Measurements from ENCODE around the gene ELOA.

ELOA gene

DNA sequence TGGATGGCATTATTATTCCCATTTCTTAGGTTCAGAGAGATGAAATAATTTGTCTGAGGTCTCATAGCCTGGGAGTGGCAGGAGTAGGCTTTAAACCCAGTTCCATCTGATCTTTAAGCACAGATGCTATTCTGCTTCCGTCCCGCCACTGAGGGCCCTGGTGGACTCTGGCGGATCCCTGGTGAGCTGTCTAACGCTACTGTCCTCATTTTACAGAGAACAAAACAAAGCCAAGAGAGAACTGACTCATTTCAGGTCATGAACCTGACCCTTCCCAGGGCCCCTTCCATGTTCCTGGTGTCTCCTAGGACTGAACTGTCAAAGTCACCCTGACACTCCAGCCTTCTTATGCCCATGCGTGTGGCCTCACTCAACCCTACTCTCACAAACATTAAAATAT, 60.4 kb downstream of the ELOA start:
- DNase-seq, result no peak

DNA sequence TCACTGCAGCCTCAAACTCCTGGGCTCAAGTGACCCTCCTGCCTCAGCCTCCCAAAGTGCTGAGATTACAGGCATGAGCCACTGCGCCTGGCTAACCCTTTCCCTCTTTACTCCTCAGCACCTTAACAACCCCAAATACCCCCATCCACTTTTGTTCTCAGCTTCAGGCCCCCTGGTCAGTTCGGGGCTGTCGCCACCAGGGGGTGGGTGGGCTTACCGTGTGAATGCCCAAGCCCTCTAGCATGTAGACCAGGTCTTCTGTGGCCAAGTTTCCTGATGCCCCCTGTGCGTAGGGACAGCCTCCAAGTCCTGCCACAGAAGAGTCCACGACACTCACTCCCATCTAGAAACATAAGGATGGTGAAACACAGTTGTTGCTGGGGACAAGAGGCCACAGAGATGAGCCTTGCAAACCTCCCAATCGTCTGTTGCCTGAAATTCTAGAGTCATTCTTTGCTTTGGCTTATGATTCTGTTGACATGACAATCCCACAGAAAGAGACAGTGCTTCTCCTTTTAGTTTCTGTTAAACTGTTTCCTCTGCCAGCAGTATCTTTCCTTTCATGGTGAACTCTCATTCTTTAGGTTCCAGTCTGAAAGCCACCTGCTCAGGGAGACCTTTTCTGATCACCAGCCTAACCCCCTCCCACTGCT, 61.0 kb downstream of the ELOA start:
- no peak for DNase-seq

DNA sequence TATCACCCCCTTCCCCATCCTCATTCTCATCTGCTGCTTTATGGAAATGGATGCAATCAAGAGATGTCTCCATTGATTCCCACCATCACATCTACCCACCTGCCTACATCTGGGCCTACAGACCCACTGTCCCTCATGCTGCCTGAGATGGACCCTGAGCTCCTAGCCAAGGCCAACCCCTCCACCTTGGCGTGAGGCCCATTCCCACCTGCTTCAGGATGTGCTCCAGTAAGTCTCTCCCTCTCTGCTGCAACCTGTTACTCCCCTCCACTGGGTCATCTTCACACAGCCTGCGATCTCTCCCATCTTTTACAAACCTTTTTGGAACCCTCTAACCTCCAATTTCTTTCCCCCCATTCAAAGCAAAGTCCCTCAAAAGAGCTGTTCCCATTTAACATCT, 61.8 kb downstream of the ELOA start:
- DNase-seq, result no peak

DNA sequence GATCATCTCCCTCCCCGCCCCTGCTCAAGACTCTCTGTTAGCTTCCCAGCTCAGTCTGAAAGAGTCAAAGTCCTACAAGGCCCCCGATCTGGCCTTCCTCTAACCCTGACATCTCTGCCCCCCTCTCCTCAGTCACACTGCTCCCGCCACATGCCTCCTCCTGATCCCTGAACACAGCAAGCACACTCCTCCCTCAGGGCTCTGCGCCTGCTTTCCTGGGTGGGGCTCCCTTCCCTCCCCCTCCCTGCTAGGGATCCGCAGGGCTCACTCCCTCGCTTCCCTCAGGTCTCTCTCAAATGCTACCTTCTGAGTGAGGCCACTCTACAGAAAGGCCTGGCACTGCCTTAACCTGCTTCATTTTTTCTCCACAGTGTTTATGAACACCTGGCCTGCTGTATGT, 63.0 kb downstream of the ELOA start:
- no peak for DNase-seq

DNA sequence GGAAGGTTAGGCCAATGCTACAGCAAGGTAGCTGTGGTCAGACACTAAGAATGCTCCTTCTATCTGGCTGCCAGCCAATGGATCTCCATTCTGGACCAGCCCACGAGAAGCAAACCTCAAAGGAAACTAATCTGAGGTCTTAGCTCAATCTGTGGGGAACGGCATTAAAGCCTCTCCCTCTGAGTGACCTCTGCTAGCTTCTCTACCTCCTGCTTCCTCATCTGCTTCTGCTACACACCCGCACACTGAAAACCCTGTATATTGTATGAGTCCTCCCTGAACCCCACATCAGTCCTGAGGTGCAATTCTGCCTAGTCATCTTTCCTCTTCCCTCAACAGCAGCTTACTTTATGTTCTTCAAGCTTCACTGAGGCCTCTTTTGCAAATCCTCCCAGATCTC, 64.2 kb downstream of the ELOA start:
- no peak for DNase-seq

DNA sequence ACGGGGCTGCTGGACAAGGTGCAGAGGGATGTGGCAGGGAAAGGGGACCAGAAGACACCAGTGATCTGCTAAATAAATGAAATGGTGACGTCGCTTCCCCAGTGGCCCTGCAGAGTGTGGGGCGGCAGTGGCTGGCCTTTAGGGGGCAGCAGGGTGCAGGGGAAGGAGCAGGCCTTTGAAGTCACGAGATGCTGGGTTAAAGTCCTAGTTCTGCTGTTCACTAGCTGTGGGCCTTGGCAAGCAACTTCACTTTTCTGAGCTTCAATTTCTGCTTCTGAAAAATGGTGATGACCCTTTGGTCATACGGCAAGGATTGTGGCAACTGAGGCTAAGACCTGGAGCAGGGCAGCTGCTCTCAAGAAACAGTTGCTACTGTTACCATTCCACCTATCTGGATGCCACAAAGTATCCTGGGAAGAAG, 66.5 kb downstream of the ELOA start:
- no peak for DNase-seq

DNA sequence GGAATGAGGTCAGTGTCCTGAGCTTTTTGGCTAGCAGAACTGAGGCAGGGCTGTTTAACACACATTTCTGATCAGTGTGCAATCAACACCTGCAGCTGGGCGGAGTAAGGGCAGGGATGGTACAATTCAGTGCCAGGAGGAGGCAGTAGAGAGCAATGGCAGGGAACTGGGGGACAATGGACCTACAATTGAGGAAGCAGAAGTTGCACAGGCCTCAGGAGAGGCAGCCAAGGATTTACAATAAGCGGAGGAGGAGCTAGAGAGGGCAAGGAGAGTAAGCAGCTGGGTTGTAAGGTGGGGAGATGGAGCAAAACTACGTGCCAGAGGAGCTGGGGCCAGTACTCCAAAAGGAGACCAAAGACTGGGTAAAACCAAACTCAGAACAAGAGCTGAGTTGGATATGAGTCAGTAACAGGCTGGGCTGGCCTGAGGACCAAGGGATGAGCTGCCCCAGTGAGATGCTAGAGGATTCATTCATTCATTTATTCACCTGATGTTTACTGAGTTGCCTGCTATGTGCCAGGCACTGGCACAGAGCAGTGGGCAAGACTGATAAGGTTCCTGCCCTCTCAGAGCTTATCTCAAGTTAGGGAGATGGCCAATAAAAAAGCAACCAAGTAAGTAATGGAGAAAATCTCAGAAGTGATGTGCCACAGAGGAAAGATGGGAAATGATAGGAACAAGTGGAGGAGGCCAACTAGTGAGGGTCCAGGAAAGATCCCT, 67.7 kb downstream of the ELOA start:
- no peak for DNase-seq

All from cortex of kidney (tissue), 1 donor.